Activated T-helper 1 cell treated with anti-CD3 and anti-CD28 coated beads, Interleukin-12 subunit alpha, Interleukin-12 subunit beta, Interleukin-2, Interleukin-4 antibody, amounts not matched to agents 30 ng/mL and 10 ng/mL and 1 ng/mL, durations not matched to agents 14 hours and 24 hours and 36 hours (primary cell): ENCODE measurements around the gene C18orf63. TPM values are rescaled to one million over a fixed set of nuclear protein-coding genes. Genes with fewer than 3 reads are reported as not detected.
A peak's percentile ranks its signal among the peaks of the same experiment; 100 is the strongest.
"Not testable (repeated sequence)": the region's sequence is repeated elsewhere in the genome, so short reads cannot be mapped to it uniquely, and the experiment has no call there.

Experiments used
- DNase-seq: peaks from one replicate; pipeline ENCODE4 v3.0.0; 2021; ENCODE audit warnings: low spot score
- H3K27ac Mint-ChIP-seq: one replicate; pipeline ENCODE4 v1.8.0; 2021; ENCODE audit warnings: mild to moderate bottlenecking, mixed read lengths
- H3K27me3 Mint-ChIP-seq: one replicate; pipeline ENCODE4 v1.8.0; 2022; ENCODE audit warnings: mild to moderate bottlenecking, moderate library complexity, mixed read lengths; ENCODE audit not compliant: insufficient read depth
- H3K36me3 Mint-ChIP-seq: one replicate; pipeline ENCODE4 v1.8.0; 2021; ENCODE audit warnings: low read depth, mixed read lengths
- H3K4me1 Mint-ChIP-seq: one replicate; pipeline ENCODE4 v1.8.0; 2021; ENCODE audit warnings: low read depth, mixed read lengths
- H3K4me3 Mint-ChIP-seq: one replicate; pipeline ENCODE4 v1.8.0; 2021; ENCODE audit warnings: mild to moderate bottlenecking, moderate library complexity, mixed read lengths
- H3K9me3 Mint-ChIP-seq: one replicate; pipeline ENCODE4 v1.8.0; 2021; ENCODE audit warnings: mixed read lengths
- intact Hi-C: fragments of 100-400 bp; cut with micrococcal nuclease; formaldehyde crosslinking; loops from one replicate; pipeline ENCODE4 v1.15.1; 2024
- total RNA-seq: library from RNA; stranded (reverse); gene quantifications from 2 replicates; pipeline ENCODE4 v1.2.3, GENCODE V29; 2022

The C18orf63 gene
- total RNA-seq, 1 donor from 2014 or later, result not detected

- H3K4me3 Mint-ChIP-seq, result no peak overlapping the region
- H3K9me3 Mint-ChIP-seq, result no peaks in the 10 kb centered on the region
- H3K27ac Mint-ChIP-seq, result no peak overlapping the region
- intact Hi-C loops, result loop anchor here (2.0 to 5.0 kb wide), 3 partner anchors 39 to 94 kb away; no protein-coding TSS in a partner anchor
- no peak for DNase-seq
- peaks cover 20% of the 10 kb centered on the region for H3K27me3 Mint-ChIP-seq
- peaks cover 2% of the 10 kb centered on the region for H3K36me3 Mint-ChIP-seq
- H3K4me1 Mint-ChIP-seq, result peaks cover 14% of the 10 kb centered on the region
Observed at GRCh38 chr18:74290794-74291471, 24.7 kb upstream of the C18orf63 start.

GRCh38 chr18:74291472-74291770, 24.2 kb upstream of the C18orf63 start:
- no peaks in the 10 kb centered on the region for H3K9me3 Mint-ChIP-seq
- intact Hi-C loops, result loop anchor here (2.0 to 5.0 kb wide), 3 partner anchors 39 to 95 kb away; no protein-coding TSS in a partner anchor
- peaks cover 2% of the 10 kb centered on the region for H3K36me3 Mint-ChIP-seq
- H3K4me3 Mint-ChIP-seq, result no peak overlapping the region
- DNase-seq, result no peak
- peaks cover 19% of the 10 kb centered on the region for H3K27me3 Mint-ChIP-seq
- H3K4me1 Mint-ChIP-seq, result peaks cover 14% of the 10 kb centered on the region
- H3K27ac Mint-ChIP-seq, result peak overlapping the region; percentile 90

DNA sequence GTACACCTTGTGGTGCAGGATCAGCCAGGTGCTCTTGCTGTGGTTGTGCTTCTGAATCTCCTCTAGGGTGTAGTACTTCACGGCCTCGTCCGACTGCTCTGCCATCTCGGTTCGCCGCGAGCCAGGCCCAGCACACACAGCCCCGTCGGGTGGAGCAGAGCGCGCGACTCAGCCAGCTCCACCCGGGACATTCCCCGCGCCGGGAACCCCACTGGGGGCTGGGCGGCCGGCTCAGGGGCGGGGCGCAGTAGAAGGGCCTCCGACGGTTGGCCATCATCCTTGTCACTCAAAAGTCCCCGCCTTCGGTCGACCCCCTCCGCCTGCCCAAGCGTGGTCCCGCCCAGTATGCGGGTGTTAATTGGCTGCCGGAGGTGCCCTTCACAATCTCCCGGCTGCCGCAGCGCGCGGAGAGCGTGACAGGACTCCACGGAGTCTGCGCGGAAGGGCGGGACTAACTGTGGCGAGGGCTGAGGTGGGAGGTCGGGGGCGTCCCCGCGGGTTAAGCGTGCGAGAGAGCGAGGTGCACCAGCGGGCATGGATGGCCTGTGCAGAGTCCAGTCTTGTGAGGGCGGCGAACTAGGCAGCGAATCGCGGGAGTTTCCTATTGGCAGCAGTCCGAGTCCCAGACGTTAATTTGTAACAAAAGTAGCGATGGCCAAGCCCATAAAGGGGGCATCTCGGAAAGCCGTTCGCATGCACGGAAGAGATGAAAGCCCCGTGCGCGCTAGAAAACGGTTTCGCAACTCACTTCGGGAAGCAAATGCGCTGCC, 23.7 kb upstream of the C18orf63 start, which contains the start of gene CYB5A:
CYB5A (minus strand) TSS at position 193 of the 770 bp plus-strand sequence; CDS start at position 105, 88 bp downstream.
- peaks cover 17% of the 10 kb centered on the region for H3K27me3 Mint-ChIP-seq
- no peaks in the 10 kb centered on the region for H3K9me3 Mint-ChIP-seq
- H3K36me3 Mint-ChIP-seq, result peaks cover 2% of the 10 kb centered on the region
- intact Hi-C loops, result loop anchor here (1.0 to 5.0 kb wide), 6 partner anchors 40 to 305 kb away; partner anchors contain the start of genes TIMM21 and ZNF407
- peaks cover 14% of the 10 kb centered on the region for H3K4me1 Mint-ChIP-seq
- no peak within 1 kb of the TSS for H3K4me3 Mint-ChIP-seq
- H3K27ac Mint-ChIP-seq, result peak within 1 kb of the TSS; percentile 90
- DNase-seq, result peak; percentile 97

DNA sequence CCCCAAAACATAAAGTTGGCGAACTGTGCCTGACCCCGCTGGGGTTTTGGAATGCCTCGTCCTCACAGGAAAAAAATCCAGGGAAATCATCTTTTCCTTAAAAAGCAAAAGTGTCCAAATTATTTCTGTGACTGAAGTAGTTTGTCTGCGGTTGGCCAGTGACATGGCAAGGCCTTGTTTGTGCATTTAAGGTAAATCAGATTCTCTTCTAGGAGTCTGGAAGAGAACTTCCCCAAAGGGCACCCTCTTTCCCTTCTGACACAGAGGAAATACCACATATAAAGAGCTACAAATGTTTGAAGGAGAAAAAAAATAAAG, 23.1 kb upstream of the C18orf63 start:
- no peak overlapping the region for H3K27ac Mint-ChIP-seq
- peaks cover 2% of the 10 kb centered on the region for H3K36me3 Mint-ChIP-seq
- H3K9me3 Mint-ChIP-seq, result no peaks in the 10 kb centered on the region
- H3K27me3 Mint-ChIP-seq, result peaks cover 14% of the 10 kb centered on the region
- H3K4me3 Mint-ChIP-seq, result no peak overlapping the region
- H3K4me1 Mint-ChIP-seq, result peaks cover 14% of the 10 kb centered on the region
- intact Hi-C loops, result loop anchor here (1.0 to 5.0 kb wide), 5 partner anchors 40 to 305 kb away; partner anchors contain the start of genes TIMM21 and ZNF407
- DNase-seq, result no peak

DNA sequence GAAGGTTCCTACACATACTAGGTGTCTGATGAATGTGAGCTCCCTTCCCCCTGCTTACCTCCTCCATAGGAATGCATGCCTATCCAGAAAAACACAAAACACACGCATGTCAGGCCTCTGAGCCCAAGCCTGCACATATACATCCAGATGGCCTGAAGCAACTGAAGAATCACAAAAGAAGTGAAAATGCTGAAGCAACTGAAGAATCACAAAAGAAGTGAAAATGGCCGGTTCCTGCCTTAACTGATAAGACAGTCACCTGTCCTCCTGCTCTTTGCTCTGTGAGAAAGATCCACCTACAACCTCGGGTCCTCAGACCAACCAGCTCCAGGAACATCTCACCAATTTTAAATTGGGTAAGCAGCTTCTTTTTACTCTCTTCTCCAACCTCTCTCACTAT, 22.7 kb upstream of the C18orf63 start:
- peaks cover 14% of the 10 kb centered on the region for H3K27me3 Mint-ChIP-seq
- H3K4me1 Mint-ChIP-seq, result peaks cover 14% of the 10 kb centered on the region
- H3K4me3 Mint-ChIP-seq, H3K27ac Mint-ChIP-seq, DNase-seq, H3K36me3 Mint-ChIP-seq, H3K9me3 Mint-ChIP-seq: not testable (repeated sequence)
- intact Hi-C loops, result loop anchor here (1.0 to 5.0 kb wide), 5 partner anchors 41 to 304 kb away; partner anchors contain the start of genes TIMM21 and ZNF407

GRCh38 chr18:74294526-74294925, 21.1 kb upstream of the C18orf63 start:
- H3K4me3 Mint-ChIP-seq, result no peak overlapping the region
- intact Hi-C loops, result loop anchor here (5.0 kb wide), 2 partner anchors 42 to 48 kb away; no protein-coding TSS in a partner anchor

GRCh38 chr18:74299162-74299561, 16.5 kb upstream of the C18orf63 start:
- no peak for DNase-seq
- Mint-ChIP-seq H3K4me1 (no peaks in the 10 kb centered on the region), H3K27me3 (peaks cover 27% of the 10 kb centered on the region), H3K36me3 (no peaks in the 10 kb centered on the region), H3K4me3 (no peak overlapping the region), H3K9me3 (no peaks in the 10 kb centered on the region), H3K27ac (no peak overlapping the region)
- intact Hi-C loops, result no loop called here

More at GRCh38 chr18:74294526-74294925, 21.1 kb upstream of the C18orf63 start:
- Mint-ChIP-seq H3K27ac (no peak overlapping the region), H3K9me3 (no peaks in the 10 kb centered on the region), H3K27me3 (peaks cover 14% of the 10 kb centered on the region), H3K36me3 (peaks cover 2% of the 10 kb centered on the region), H3K4me1 (peaks cover 14% of the 10 kb centered on the region)
- DNase-seq, result no peak

GRCh38 chr18:74299746-74300145, 15.9 kb upstream of the C18orf63 start:
- H3K4me3 Mint-ChIP-seq, result no peak overlapping the region
- no peak for DNase-seq
- H3K27ac Mint-ChIP-seq, result no peak overlapping the region
- H3K27me3 Mint-ChIP-seq, result peaks cover 29% of the 10 kb centered on the region
- no peaks in the 10 kb centered on the region for H3K9me3 Mint-ChIP-seq
- H3K36me3 Mint-ChIP-seq, result no peaks in the 10 kb centered on the region
- intact Hi-C loops, result no loop called here
- no peaks in the 10 kb centered on the region for H3K4me1 Mint-ChIP-seq

GRCh38 chr18:74303306-74303705, 12.3 kb upstream of the C18orf63 start:
- DNase-seq, result no peak
- no peaks in the 10 kb centered on the region for H3K9me3 Mint-ChIP-seq
- H3K27me3 Mint-ChIP-seq, result peaks cover 48% of the 10 kb centered on the region
- intact Hi-C loops, result no loop called here
- H3K4me1 Mint-ChIP-seq, result no peaks in the 10 kb centered on the region
- no peak overlapping the region for H3K4me3 Mint-ChIP-seq
- H3K36me3 Mint-ChIP-seq, result no peaks in the 10 kb centered on the region
- H3K27ac Mint-ChIP-seq, result no peak overlapping the region

- DNase-seq, result no peak
- Mint-ChIP-seq H3K36me3 (no peaks in the 10 kb centered on the region), H3K4me1 (no peaks in the 10 kb centered on the region), H3K27ac (no peak overlapping the region), H3K9me3 (no peaks in the 10 kb centered on the region), H3K27me3 (peaks cover 49% of the 10 kb centered on the region), H3K4me3 (no peak overlapping the region)
- intact Hi-C loops, result no loop called here
Observed at GRCh38 chr18:74303936-74304335, 11.7 kb upstream of the C18orf63 start.

GRCh38 chr18:74310411-74310810, 5.2 kb upstream of the C18orf63 start:
- no peak for DNase-seq
- no peaks in the 10 kb centered on the region for H3K36me3 Mint-ChIP-seq
- H3K4me1 Mint-ChIP-seq, result no peaks in the 10 kb centered on the region
- no peak overlapping the region for H3K4me3 Mint-ChIP-seq
- no peak overlapping the region for H3K27ac Mint-ChIP-seq
- no peaks in the 10 kb centered on the region for H3K9me3 Mint-ChIP-seq
- intact Hi-C loops, result no loop called here
- H3K27me3 Mint-ChIP-seq, result peaks cover 36% of the 10 kb centered on the region

DNA sequence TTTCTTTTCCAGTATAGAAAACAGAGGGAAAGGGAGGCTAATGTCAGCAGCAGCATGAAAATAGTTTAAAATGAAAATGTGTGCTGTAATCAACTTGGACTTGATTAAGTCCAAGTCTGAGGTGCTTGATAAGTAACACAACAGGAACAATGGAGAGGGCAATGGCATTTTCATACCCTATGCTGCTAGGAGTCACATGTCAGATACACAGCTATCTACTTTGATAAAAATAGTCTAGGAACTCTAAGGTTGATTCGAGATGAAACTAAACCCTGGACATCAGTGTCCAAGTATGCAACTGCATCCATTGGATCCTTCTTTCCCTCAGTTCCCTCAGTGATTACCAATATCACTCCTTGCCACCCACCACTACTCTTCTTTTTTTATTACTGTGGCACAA, 4.6 kb upstream of the C18orf63 start:
- intact Hi-C loops, result no loop called here
- peaks cover 31% of the 10 kb centered on the region for H3K27me3 Mint-ChIP-seq
- no peaks in the 10 kb centered on the region for H3K36me3 Mint-ChIP-seq
- no peak overlapping the region for H3K27ac Mint-ChIP-seq
- H3K4me3 Mint-ChIP-seq, result no peak overlapping the region
- no peaks in the 10 kb centered on the region for H3K4me1 Mint-ChIP-seq
- H3K9me3 Mint-ChIP-seq, result no peaks in the 10 kb centered on the region
- no peak for DNase-seq

GRCh38 chr18:74314759-74315463, 728 bp upstream of the C18orf63 start:
- DNase-seq, result no peak
- Mint-ChIP-seq H3K27ac (no peak overlapping the region), H3K9me3 (no peaks in the 10 kb centered on the region), H3K4me1 (no peaks in the 10 kb centered on the region), H3K4me3 (no peak overlapping the region), H3K36me3 (no peaks in the 10 kb centered on the region), H3K27me3 (peaks cover 9% of the 10 kb centered on the region)
- intact Hi-C loops, result no loop called here
